CD4-positive, alpha-beta T cell treated with Interferon gamma for 1 hour (primary cell): Measurements from ENCODE around the gene C12orf50.
"Not testable (repeated sequence)": the region's sequence is repeated elsewhere in the genome, so short reads cannot be mapped to it uniquely, and the experiment has no call there.

ENCODE experiments used
- DNase-seq: peaks from one replicate; pipeline ENCODE4 v3.0.0-alpha.2; 2020

Gene C12orf50

DNA sequence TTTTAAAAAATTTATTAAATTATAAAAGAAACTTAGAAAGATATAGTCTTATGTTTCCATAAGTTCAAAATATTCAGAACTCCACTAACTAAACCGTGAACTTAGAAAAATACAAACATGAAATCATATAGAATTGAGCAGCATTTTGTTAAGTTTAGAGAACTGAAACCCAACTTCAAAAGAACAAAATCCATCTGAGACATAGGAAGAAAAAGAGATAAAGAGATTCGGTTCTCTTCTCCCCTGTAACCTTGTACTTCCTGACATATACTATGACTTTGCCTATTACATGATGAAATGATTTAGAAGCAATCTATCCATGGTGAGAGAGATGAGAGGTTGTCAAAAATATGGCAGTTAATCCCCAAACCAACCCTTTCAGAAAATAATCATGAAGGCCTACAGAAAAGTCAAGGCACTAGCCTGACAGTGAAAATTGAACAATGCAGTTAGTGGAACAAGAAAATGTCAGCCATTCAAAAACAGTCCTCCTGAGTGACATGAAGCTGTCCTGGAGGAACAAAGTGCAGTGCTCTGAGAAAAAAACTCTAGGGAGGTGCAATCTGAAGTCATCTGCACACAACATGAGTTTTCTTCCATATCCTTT lies 44.0 kb downstream of the C12orf50 start:
- no peak for DNase-seq

DNA sequence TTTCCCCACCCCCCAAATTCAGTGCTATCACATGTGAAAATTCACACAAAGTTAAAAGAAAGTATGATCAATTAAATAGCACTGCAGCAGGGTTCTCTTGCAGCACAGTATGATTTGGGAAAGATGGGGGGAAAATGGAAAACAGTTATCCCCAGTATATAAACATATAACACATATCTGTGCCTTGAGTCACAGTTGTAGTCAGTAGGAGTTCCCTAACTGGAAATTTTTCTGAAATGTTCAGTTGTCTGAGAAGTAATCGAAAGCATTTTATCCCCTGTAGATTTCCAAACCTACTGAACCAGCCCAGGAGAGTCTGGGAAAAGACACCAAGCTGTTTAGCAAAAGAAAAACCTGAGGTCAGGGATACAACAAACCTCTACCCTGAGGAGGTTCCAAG lies 47.0 kb downstream of the C12orf50 start:
- no peak for DNase-seq

DNA sequence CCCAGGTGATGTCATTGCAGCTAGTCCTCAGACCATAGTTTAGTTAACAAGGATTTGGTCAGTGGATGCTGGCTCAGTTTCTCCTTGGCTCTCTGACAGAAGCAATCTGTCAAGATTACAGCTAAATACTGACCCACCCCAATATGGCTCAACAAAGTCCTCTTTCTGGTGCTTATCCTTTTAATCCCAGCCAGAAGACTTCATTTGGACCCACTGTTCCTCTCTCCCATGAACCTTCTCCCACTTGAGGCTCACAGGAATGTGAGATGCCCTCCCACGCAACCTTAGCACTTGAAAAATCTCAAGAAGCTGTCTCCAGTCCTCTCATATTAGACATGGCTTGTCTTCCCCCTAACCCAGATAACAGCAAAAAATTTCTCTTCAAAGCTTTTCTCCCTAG lies 47.7 kb downstream of the C12orf50 start:
- no peak for DNase-seq

DNA sequence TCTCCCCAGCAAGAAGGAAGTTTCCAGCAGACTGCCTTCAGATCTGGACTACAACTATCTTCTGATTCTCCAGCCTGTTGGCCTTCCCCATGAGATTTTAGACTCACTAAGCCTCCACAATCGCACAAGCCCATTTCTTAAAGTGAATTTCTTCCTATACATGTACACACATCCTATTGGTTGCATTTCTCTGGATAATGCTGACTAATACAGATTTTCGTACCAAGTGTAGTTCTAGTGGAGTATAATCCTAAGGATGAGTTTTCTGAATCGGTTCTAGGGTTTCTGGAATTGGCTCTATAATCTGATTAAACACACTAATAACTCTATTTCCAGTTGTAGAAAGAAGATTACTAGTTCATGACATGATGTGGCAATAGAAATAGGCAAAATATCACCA lies 53.3 kb downstream of the C12orf50 start:
- no peak for DNase-seq

DNA sequence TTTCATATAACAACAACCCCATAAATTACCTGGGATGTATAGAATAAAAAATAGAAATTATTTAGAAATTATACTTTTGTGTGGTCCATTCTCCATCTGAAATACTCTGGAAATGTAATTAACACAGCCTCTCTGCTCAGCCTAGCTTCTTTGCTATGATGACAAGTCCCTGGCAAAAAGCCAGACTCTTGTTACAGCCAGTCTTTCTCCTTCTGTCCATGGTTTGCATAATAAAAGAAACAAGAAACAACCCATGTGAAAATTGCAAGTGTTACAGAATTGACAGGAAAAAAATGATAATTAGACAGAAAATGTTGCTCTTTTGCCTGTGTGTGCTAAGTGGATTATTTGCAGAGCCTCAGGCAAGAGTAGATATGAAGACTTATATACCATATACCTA lies 61.3 kb downstream of the C12orf50 start:
- DNase-seq = no peak

DNA sequence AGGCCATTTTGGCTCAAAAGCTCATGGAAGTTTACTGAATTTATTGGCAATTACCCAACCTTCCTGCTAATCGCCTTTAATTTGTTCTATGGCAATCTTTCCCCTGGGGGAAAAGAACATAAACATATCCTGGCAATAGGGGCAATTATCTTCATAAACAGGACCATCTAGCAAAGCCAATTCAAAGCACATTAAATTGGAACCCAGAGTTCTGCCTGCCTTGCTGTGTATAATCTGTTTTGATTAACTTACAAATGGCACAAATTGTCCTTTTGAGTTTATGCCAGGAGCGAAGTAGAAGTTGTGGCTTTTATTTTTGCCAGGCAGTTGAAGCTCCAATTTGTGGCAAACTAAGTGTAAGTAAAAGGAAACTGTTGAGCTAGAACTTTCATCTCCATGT lies 68.6 kb downstream of the C12orf50 start:
- DNase-seq = no peak

DNA sequence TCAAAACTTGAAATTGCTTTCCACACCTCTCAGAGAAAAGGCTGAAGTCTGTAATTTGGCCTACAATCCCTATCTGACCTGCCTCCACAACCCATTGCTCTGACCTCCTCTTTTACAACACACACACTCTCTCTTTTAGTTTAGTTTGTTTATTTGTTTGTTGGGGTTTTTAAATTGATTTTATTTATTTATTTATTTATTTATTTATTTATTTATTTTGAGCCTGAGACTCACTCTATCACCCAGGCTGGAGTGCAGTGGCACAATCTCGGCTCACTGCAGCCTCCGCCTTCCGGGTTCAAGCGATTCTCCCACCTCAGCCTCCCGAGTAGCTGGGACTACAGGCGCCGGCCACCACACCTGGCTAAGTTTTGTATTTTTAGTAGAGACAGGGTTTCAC lies 75.2 kb downstream of the C12orf50 start:
- DNase-seq = not testable (repeated sequence)

DNA sequence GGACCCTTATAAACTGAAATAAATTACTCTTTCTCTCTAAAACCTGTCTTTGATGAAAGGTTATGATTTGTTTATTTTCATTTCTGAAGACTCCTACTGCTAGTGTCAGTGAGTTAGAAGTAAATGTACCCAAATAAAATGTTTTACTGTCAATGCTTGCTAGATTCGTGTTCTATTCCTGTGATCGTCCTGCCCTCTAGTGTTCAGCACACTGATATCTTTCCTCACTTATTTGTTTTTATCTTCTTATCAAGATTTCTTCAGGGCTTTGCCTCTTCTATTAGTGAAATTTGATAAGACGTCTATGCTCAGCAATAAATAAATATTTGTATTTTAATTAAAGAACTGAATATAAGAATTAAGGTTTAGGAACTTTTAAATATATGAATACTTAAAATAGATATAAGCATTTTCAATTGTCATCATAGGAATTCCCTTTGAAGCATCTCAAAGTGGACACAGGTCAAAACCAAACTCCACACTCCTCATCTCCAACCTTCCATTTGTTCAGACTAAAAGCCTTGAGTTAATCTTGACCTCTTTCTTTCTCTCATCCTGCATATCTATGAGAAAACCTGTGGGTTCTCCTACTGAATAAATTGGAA lies 75.8 kb downstream of the C12orf50 start:
- no peak for DNase-seq

DNA sequence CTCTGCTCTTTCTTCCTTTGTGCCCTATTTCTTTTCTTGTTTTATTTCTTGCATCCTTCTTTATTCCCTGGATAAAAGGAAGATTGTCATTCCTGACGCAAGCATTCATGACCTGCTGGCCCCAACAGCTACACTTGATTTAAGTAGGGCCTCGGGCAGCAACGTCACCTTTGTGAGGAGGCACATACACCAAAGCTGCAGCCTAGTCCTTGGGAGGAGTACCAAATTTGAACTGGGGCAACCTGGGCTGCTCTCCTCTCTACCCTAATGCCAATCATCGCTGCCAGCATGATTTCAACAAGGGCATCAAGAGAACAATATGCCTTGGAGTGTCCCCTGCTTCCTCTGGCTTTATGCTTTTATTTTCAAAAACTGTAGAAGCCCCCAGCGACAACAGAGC lies 76.4 kb downstream of the C12orf50 start:
- no peak for DNase-seq

DNA sequence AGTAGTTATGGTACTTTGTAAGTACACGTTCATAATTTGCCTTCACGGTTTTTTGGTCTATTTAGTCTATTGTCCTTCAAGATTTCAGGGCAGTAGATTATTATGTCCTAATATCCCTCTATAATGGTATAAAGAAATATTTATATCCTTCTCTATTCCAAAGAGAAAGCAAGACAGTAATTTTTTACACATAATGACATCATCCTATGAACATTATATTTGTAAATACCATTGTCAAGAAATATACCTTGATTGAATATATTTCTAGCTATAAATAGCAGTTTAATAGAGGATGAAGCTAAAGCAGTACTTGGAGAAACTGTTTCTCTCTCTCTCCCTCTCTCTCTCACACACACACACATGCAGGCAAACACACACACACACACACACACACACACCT lies 77.0 kb downstream of the C12orf50 start:
- DNase-seq = no peak

DNA sequence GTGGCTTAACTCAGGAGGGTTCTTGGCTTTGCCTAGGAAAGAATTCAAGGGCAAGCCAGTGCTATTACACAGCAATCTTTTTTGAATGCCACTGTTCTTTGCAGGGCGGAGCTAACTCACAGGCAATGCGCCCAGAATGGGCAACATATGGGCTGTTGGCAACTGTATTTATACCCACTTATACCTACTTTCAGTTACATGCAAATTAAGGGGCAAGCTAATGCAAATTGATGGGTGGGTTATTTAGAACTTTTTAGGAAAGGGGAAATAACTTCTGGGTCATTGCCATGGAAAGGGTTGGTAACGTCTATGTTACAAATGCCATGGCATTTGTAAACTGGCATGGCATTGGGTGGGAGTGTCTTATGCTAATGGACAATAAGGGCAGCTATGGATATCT lies 85.4 kb downstream of the C12orf50 start:
- no peak for DNase-seq

DNA sequence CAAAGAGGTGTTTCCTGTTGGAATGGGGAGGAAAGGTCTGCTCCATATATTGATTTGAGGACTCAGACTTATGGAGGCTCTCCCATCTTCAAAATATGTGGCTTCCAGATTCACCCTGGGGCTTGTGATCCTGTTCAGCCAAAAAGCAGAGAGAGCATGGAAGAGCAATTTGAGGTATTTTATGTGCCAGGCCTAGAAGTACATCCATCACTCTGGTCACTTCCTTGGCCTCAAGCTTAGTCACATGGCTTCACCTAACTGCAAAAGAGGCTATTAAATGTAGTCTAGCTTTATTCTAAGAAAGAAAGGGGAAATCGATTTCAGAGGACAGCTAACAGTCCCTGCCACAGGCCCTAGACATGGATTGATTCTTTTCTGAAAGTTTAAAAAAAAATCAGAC lies 86.2 kb downstream of the C12orf50 start:
- DNase-seq = no peak

DNA sequence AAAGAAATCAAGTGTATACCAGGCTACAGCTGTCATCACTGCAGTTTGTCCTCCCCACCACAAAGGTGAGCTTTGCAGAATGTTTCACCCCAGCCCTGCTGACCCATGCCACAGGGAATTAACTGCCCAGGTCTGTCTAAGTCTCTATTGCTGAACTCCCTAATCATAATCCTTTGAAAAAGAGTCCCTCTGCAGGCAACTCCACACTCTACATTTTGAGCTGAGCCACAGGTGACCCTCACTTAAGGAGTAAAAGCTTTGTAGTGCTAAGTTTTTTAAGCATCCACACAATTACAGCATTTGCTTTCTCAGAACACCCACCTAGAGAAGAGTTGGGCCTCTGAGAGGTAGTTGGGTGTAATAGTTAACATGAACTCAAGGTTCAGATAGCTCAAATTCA lies 90.0 kb downstream of the C12orf50 start:
- DNase-seq = no peak

DNA sequence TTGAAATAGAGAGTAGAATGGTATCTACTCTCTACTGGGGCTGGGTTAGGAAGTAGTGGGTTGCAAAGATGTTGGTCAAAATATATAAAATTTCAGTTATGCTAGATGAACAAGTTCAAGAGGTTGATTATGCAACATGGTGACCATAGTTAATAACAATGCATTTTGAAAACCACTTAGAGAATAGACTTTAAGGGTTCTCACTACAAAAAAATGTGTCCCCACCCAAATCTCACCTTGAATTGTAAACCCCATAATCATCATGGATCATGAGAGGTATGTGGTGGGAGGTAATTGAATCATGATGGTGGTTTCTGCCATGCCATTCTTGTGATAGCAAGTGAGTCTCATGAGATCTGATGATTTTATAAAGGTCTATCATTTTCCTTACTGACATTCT lies 94.0 kb downstream of the C12orf50 start:
- no peak for DNase-seq

DNA sequence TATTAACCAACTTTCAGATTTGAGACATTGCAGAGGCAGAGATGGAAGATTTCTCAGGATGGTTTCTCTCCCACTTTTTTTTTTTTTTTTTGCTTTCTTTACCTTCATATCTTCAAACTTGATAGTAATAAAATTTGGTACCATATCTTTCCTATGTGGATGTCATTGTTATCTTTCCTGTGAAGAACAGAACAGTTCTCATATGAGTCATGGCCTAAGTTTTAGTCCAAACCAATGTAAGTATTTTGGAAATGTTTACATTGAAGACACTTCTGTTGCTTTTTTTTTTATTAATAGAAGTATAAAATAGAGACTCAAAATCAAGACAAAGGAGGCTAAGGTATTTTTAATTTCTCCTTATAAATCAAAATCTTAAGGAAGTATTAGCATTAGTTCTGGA lies 95.2 kb downstream of the C12orf50 start:
- DNase-seq = no peak

DNA sequence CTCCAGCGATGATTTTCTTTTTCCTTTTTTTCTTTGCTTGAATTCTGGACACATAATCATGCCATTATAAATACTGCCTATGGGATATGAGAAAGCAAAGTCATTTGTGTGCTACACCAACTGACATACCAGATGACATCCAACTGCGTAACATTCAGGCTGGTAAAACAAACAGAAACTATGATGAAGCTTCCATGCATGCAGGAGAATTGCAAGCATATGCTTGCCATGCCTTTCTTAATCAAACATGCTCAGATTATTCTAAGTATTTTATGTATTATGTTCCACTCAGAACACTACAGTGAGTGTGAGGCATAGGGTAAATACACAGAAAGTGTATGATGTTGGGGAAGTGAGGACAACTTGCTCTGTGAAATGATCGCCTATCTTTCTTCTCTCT lies 97.4 kb downstream of the C12orf50 start:
- no peak for DNase-seq

DNA sequence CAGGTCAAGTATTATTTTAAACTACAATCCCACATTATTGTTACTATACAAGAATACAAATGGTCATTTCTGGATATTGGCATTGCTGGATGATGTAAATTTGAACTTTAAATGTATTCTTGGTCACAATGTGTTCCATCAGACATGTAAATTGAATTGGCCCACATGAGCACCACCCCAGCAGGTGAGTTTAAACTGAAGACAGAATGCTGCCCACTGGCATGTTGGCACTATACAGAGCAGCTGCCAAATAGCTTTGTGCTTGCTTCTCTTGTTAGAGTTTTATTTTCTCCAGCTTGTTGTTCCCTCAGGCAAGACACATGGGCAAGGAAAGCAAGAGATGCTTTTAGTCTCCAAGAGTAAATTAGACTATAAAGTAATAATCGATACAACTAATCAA lies 98.6 kb downstream of the C12orf50 start:
- no peak for DNase-seq
